GM18951 (cell line): Measurements from ENCODE around the gene NEU4.

Source experiments
- POLR2A ChIP-seq: IDR thresholded peaks from 4 replicates; pipeline ENCODE4 v1.6.1; 2011; ENCODE audit warnings: mild to moderate bottlenecking; ENCODE audit not compliant: insufficient read length, insufficient read depth; ENCODE audit errors: extremely low read depth
- in situ Hi-C: fragments of 300-500 bp; cut with MboI; formaldehyde crosslinking; loops from one replicate; pipeline ENCODE4 v1.12.0; 2022; ENCODE audit warnings: low sequenced_read_pairs, mixed read lengths, inconsistent platforms; ENCODE audit not compliant: unreplicated experiment

Gene NEU4

GRCh38 chr2:241770185-241770935 is 38.6 kb upstream of the NEU4 start:
- no peak for TF ChIP-seq POLR2A
- in situ Hi-C loops, result no loop called here

GRCh38 chr2:241770936-241771285 is 38.1 kb upstream of the NEU4 start:
- in situ Hi-C loops, result no loop called here

GRCh38 chr2:241771286-241772062 is 37.5 kb upstream of the NEU4 start:
- in situ Hi-C loops, result no loop called here
- no peak for TF ChIP-seq POLR2A

More at GRCh38 chr2:241770936-241771285, 38.1 kb upstream of the NEU4 start:
- TF ChIP-seq POLR2A, result no peak

- TF ChIP-seq POLR2A, result no peak
- in situ Hi-C loops, result no loop called here
These were observed 36.9 kb upstream of the NEU4 start for GRCh38 chr2:241772063-241772499.

- no peak for TF ChIP-seq POLR2A
- in situ Hi-C loops, result no loop called here
These were observed 35.2 kb upstream of the NEU4 start for GRCh38 chr2:241773511-241774418.

GRCh38 chr2:241774419-241775222 is 34.4 kb upstream of the NEU4 start:
- in situ Hi-C loops, result no loop called here
- no peak for TF ChIP-seq POLR2A

GRCh38 chr2:241775223-241776177 is 33.5 kb upstream of the NEU4 start:
- no peak for TF ChIP-seq POLR2A
- in situ Hi-C loops, result no loop called here

- TF ChIP-seq POLR2A, result no peak
- in situ Hi-C loops, result no loop called here
These were observed 32.4 kb upstream of the NEU4 start, which contains the start of gene GAL3ST2 for GRCh38 chr2:241776336-241777169. TSS of gene GAL3ST2 (plus strand) at chr2:241776822. CDS start at chr2:241776956, 134 bp downstream.

GRCh38 chr2:241777170-241777685 is 31.8 kb upstream of the NEU4 start:
- in situ Hi-C loops, result no loop called here

More at GRCh38 chr2:241777170-241777685, 31.8 kb upstream of the NEU4 start:
- no peak for TF ChIP-seq POLR2A
